ENCODE data around the gene SDR9C7. TPM values are rescaled to one million over a fixed set of nuclear protein-coding genes. Genes with fewer than 3 reads are reported as not detected.
"Not testable (repeated sequence)": the region's sequence is repeated elsewhere in the genome, so short reads cannot be mapped to it uniquely, and the experiment has no call there.

The SDR9C7 gene
- polyA plus RNA-seq, 1 experiment, result not detected

DNA sequence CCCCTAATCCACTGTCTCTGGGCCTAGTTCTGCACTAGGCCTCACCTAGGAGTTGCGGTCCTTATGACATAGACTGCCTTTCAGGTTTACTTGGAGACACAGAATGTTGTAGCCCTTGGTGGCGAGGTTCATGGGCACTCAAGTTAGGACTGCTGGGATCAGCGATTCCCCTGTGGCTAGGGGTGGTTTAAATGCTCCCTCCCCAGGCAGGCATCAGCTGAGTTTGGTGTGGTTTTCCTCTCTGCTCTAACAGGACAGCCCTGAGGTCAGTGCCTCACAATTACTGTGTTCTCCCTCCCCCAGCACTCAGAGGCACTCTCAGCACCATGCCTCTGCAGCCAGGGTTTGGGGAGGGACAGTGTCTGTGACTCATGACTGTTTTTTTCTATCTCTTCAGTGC, 45.4 kb upstream of the SDR9C7 start:
- ChIA-PET POLR2A (no interaction called here), CTCF (no interaction called here)
- no peak for DNase-seq (ENCODE audit: low read depth)
- no peaks in the 10 kb centered on the region for H3K36me3 ChIP-seq (ENCODE audit: control insufficient read depth, insufficient read depth, low read length)
- TF ChIP-seq, protein P1, sequence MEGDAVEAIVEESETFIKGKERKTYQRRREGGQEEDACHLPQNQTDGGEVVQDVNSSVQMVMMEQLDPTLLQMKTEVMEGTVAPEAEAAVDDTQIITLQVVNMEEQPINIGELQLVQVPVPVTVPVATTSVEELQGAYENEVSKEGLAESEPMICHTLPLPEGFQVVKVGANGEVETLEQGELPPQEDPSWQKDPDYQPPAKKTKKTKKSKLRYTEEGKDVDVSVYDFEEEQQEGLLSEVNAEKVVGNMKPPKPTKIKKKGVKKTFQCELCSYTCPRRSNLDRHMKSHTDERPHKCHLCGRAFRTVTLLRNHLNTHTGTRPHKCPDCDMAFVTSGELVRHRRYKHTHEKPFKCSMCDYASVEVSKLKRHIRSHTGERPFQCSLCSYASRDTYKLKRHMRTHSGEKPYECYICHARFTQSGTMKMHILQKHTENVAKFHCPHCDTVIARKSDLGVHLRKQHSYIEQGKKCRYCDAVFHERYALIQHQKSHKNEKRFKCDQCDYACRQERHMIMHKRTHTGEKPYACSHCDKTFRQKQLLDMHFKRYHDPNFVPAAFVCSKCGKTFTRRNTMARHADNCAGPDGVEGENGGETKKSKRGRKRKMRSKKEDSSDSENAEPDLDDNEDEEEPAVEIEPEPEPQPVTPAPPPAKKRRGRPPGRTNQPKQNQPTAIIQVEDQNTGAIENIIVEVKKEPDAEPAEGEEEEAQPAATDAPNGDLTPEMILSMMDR (IDR thresholded peaks at IDR 0.05; ENCODE audit: insufficient read depth, low read depth, low read length), result no peak
- H3K4me3 ChIP-seq (ENCODE audit: low read depth, low read length), result no peak overlapping the region
- H3K27me3 ChIP-seq (ENCODE audit: control insufficient read depth, insufficient read depth, low read length), result no peaks in the 10 kb centered on the region

DNA sequence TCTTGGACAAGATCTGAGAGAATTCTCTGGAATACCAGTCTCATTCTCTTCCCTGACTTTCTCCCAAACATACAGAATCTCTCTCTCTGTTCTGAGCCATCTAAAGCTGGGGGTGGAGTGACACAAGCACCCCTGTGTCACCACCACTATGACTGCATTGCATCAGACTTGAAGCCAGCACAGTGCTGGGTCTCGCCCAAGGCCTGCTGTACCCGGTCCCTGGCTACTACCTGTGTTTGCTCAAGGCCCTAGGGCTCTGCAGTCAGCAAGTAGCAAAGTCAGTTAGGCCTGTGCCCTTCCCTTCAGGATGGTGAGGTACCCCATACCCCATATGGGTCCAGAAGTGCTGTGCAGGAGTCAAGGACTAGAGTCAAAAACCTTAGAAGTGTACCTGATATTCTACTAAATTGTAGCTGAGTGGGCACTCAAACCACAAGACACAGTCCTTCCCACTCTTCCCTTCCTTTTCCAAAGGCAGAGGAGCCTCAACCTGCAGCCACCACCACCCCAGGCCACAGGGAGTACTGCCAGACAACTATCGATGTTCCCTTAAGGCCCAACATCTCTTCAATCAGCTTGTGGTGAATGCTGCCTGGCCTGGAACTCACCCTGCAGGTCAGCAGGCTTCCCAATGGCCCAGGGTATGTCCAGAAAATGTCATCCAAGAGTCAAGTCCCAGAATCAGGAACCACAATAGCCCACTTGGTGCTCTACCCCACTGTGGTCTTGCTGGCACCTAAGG, 44.4 kb upstream of the SDR9C7 start:
- ChIA-PET CTCF (interaction anchor here (0.8 kb wide), 1 partner anchor 9 kb away, joined by 4 read pairs; no protein-coding TSS in a partner anchor), POLR2A (no interaction called here)
- no peaks in the 10 kb centered on the region for H3K27me3 ChIP-seq (ENCODE audit: control insufficient read depth, insufficient read depth, low read length)
- H3K4me3 ChIP-seq (ENCODE audit: low read depth, low read length), result no peak overlapping the region
- no peaks in the 10 kb centered on the region for H3K36me3 ChIP-seq (ENCODE audit: control insufficient read depth, insufficient read depth, low read length)
- TF ChIP-seq, protein P1 (IDR thresholded peaks at IDR 0.05; ENCODE audit: insufficient read depth, low read depth, low read length), result no peak
- no peak for DNase-seq (ENCODE audit: low read depth)

DNA sequence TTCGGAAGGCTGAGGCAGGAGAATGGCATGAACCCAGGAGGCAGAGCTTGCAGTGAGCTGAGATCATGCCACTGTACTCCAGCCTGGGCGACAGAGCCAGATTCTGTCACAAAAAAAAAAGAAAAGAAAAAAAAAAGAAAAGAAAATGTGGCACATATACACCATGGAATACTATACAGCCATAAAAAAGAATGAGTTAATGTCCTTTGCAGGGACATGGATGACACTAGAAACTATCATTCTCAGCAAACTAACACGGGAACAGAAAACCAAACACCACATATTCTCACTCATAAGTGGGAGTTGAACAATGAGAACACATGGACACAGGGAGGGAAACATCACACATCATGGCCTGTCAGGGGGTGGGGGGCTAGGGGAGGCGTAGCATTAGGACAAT, 43.2 kb upstream of the SDR9C7 start:
- POLR2A ChIA-PET; H3K36me3 ChIP-seq (ENCODE audit: control insufficient read depth, insufficient read depth, low read length); H3K27me3 ChIP-seq (ENCODE audit: control insufficient read depth, insufficient read depth, low read length); CTCF ChIA-PET; DNase-seq (ENCODE audit: low read depth); H3K4me3 ChIP-seq (ENCODE audit: low read depth, low read length): not testable (repeated sequence)

DNA sequence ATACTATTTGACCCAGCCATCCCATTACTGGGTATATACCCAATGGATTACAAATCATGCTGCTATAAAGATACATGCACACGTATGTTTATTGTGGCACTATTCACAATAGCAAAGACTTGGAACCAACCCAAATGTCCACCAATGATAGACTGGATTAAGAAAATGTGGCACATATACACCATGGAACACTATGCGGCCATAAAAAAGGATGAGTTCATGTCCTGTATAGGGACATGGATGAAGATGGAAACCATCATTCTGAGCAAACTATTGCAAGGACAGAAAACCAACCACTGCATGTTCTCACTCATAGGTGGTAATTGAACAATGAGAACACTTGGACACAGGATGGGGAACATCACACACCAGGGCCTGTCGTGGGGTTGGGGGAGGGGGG, 40.0 kb upstream of the SDR9C7 start:
- H3K4me3 ChIP-seq (ENCODE audit: low read depth, low read length); H3K36me3 ChIP-seq (ENCODE audit: control insufficient read depth, insufficient read depth, low read length); DNase-seq (ENCODE audit: low read depth); H3K27me3 ChIP-seq (ENCODE audit: control insufficient read depth, insufficient read depth, low read length); CTCF ChIA-PET; POLR2A ChIA-PET: not testable (repeated sequence)

DNA sequence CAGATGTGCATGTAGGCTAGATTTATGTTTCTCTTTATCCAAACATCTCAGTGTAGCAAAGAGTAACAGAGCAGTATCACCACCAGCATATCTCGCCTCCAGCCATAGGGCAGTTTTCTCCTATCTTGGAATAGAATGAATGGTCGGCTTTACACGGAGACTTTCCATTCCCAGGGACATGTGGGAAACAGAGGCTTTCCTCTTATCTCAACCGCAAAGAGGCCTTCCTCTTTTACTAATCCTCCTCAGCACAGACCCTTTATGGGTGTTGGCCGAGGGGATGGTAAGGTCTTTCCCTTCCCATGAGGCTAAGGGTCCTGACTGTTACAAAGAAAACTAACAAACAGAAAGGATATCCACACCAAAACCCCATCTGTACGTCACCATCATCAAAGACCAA, 34.7 kb upstream of the SDR9C7 start:
- H3K36me3 ChIP-seq (ENCODE audit: control insufficient read depth, insufficient read depth, low read length); H3K27me3 ChIP-seq (ENCODE audit: control insufficient read depth, insufficient read depth, low read length); CTCF ChIA-PET; DNase-seq (ENCODE audit: low read depth); POLR2A ChIA-PET; H3K4me3 ChIP-seq (ENCODE audit: low read depth, low read length): not testable (repeated sequence)

DNA sequence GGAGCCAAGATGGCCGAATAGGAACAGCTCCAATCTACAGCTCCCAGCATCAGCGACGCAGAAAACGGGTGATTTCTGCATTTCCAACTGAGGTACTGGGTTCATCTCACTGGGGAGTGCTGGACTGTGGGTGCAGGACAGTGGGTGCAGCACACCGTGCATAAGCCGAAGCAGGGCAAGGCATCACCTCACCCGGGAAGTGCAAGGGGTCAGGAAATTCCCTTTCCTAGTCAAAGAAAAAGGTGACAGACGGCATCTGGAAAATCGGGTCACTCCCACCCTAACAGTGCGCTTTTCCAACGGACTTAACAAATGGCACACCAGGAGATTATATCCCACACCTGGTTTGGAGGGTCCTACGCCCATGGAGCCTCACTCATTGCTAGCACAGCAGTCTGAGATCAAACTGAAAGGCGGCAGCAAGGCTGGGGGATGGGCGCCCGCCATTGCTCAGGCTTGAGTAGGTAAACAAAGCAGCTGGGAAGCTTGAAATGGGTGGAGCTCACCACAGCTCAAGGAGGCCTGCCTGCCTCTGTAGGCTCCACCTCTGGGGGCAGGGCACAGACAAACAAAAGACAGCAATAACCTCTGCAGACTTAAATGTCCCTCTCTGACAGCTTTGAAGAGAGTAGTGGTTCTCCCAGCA, 31.9 kb upstream of the SDR9C7 start:
- CTCF ChIA-PET, result not testable (repeated sequence)

DNA sequence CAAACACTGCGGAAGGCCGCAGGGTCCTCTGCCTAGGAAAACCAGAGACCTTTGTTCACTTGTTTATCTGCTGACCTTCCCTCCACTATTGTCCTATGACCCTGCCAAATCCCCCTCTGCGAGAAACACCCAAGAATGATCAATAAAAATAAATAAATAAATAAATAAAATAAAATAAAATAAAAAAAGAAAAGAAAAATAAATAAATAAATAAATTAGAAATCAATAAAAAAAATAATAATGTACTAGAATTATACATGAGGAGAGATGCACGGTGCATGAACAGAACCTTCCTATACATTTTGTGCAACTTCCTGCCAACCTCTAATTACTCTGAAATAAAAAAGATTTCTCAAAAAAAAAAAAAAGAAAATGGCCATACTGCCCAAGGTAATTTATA, 30.9 kb upstream of the SDR9C7 start:
- H3K27me3 ChIP-seq (ENCODE audit: control insufficient read depth, insufficient read depth, low read length); POLR2A ChIA-PET; CTCF ChIA-PET; H3K4me3 ChIP-seq (ENCODE audit: low read depth, low read length); DNase-seq (ENCODE audit: low read depth); H3K36me3 ChIP-seq (ENCODE audit: control insufficient read depth, insufficient read depth, low read length): not testable (repeated sequence)

More for the DNA sequence above, 31.9 kb upstream of the SDR9C7 start:
- POLR2A ChIA-PET; H3K36me3 ChIP-seq (ENCODE audit: control insufficient read depth, insufficient read depth, low read length); H3K4me3 ChIP-seq (ENCODE audit: low read depth, low read length); H3K27me3 ChIP-seq (ENCODE audit: control insufficient read depth, insufficient read depth, low read length); DNase-seq (ENCODE audit: low read depth): not testable (repeated sequence)

DNA sequence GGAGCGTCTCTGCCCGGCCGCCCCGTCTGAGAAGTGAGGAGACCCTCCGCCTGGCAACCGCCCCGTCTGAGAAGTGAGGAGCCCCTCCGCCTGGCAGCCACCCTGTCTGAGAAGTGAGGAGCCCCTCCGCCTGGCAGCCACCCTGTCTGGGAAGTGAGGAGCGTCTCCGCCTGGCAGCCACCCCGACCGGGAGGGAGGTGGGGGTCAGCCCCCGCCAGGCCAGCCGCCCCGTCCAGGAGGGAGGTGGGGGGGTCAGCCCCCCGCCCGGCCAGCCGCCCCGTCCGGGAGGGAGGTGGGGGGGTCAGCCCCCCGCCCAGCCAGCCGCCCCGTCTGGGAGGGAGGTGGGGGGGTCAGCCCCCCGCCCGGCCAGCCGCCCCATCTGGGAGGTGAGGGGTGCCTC, 29.3 kb upstream of the SDR9C7 start:
- DNase-seq (ENCODE audit: low read depth); POLR2A ChIA-PET; H3K36me3 ChIP-seq (ENCODE audit: control insufficient read depth, insufficient read depth, low read length); CTCF ChIA-PET; H3K4me3 ChIP-seq (ENCODE audit: low read depth, low read length); H3K27me3 ChIP-seq (ENCODE audit: control insufficient read depth, insufficient read depth, low read length): not testable (repeated sequence)

DNA sequence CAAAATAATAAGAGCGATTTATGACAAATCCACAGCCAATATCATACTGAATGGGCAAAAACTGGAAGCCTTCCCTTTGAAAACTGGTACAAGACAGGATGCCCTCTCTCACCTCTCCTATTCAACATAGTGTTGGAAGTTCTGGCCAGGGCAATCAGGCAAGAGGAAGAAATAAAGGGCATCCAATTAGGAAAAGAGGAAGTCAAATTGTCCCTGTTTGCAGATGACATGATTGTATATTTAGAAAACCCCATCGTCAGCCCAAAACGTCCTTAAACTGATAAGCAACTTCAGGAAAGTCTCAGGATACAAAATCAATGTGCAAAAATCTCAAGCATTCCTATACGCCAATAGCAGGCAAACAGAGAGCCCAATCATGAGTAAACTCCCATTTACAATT, 28.0 kb upstream of the SDR9C7 start:
- CTCF ChIA-PET; H3K36me3 ChIP-seq (ENCODE audit: control insufficient read depth, insufficient read depth, low read length); H3K4me3 ChIP-seq (ENCODE audit: low read depth, low read length); H3K27me3 ChIP-seq (ENCODE audit: control insufficient read depth, insufficient read depth, low read length); DNase-seq (ENCODE audit: low read depth); POLR2A ChIA-PET: not testable (repeated sequence)

Data from BJ (cell line).